Activated CD8-positive, alpha-beta memory T cell treated with anti-CD3 and anti-CD28 coated beads, Interleukin-2, amount 50 U/mL, for 24 hours (primary cell): ENCODE results near the gene HEMK1.

Source experiments
- DNase-seq: peaks from one replicate; pipeline ENCODE4 v3.0.0-alpha.2; 2020; ENCODE audit errors: extremely low read depth

HEMK1 gene

GRCh38 chr3:50616770-50617095 is 47.4 kb downstream of the HEMK1 start:
- peak; percentile 91 for DNase-seq

GRCh38 chr3:50617096-50617791 is 47.9 kb downstream of the HEMK1 start, which contains the start of gene MAPKAPK3:
Gene MAPKAPK3 (plus strand): TSS chr3:50617151. CDS start chr3:50617566, 415 bp downstream.
- DNase-seq, result no peak

- no peak for DNase-seq
Measured at GRCh38 chr3:50617911-50618481, 48.7 kb downstream of the HEMK1 start.

- no peak for DNase-seq
Measured at GRCh38 chr3:50620420-50620819, 51.1 kb downstream of the HEMK1 start.

GRCh38 chr3:50620820-50621219 is 51.5 kb downstream of the HEMK1 start:
- DNase-seq, result no peak

GRCh38 chr3:50622881-50623280 is 53.6 kb downstream of the HEMK1 start:
- no peak for DNase-seq

GRCh38 chr3:50623840-50624474 is 54.6 kb downstream of the HEMK1 start:
- no peak for DNase-seq

- DNase-seq, result no peak
Measured at GRCh38 chr3:50624634-50625033, 55.3 kb downstream of the HEMK1 start.

- no peak for DNase-seq
Measured at GRCh38 chr3:50625231-50626182, 56.2 kb downstream of the HEMK1 start.

- DNase-seq, result no peak
Measured at GRCh38 chr3:50626401-50626800, 57.1 kb downstream of the HEMK1 start.

GRCh38 chr3:50627407-50628051 is 58.2 kb downstream of the HEMK1 start:
- no peak for DNase-seq

GRCh38 chr3:50628601-50629000 is 59.3 kb downstream of the HEMK1 start:
- no peak for DNase-seq

- DNase-seq, result no peak
Measured at GRCh38 chr3:50630394-50630793, 61.1 kb downstream of the HEMK1 start.

GRCh38 chr3:50630877-50631276 is 61.6 kb downstream of the HEMK1 start:
- no peak for DNase-seq

GRCh38 chr3:50632450-50632849 is 63.1 kb downstream of the HEMK1 start:
- DNase-seq, result no peak

- no peak for DNase-seq
Measured at GRCh38 chr3:50633230-50633790, 64.0 kb downstream of the HEMK1 start.

GRCh38 chr3:50635066-50635465 is 65.7 kb downstream of the HEMK1 start:
- no peak for DNase-seq

GRCh38 chr3:50637011-50637410 is 67.7 kb downstream of the HEMK1 start:
- no peak for DNase-seq

GRCh38 chr3:50637945-50638344 is 68.6 kb downstream of the HEMK1 start:
- DNase-seq, result no peak

- no peak for DNase-seq
Measured at GRCh38 chr3:50639055-50639494, 69.8 kb downstream of the HEMK1 start.

- DNase-seq, result no peak
Measured at GRCh38 chr3:50642382-50642781, 73.1 kb downstream of the HEMK1 start.
